WTC11 (cell line): ENCODE data around the gene CNFN. TPM values are rescaled to one million over a fixed set of nuclear protein-coding genes. Genes with fewer than 3 reads are reported as not detected.

Source experiments
- AR ChIP-seq: fragments of 250-450 bp; sonication (Bioruptor Pico); IDR thresholded peaks from 2 replicates; pipeline ENCODE4 v1.9.0; 2021; ENCODE audit warnings: mild to moderate bottlenecking
- CBFB ChIP-seq: sonication (generic); formaldehyde crosslinking; IDR thresholded peaks from 2 replicates; pipeline ENCODE4 v1.8.1; 2022; ENCODE audit warnings: mild to moderate bottlenecking, low read depth, missing genetic modification reagents
- CDX4 ChIP-seq: fragments of 250-450 bp; sonication (Bioruptor Pico); IDR thresholded peaks from 2 replicates; pipeline ENCODE4 v1.9.0; 2021; ENCODE audit warnings: moderate library complexity, mild to moderate bottlenecking, inconsistent platforms, borderline replicate concordance
- CREB1 ChIP-seq: sonication (generic); formaldehyde crosslinking; IDR thresholded peaks from 2 replicates; pipeline ENCODE4 v1.8.0; 2023; ENCODE audit warnings: mild to moderate bottlenecking, missing genetic modification reagents
- CREM ChIP-seq: sonication (generic); formaldehyde crosslinking; IDR thresholded peaks from 2 replicates; pipeline ENCODE4 v1.8.1; 2022; ENCODE audit warnings: mild to moderate bottlenecking, missing genetic modification reagents, moderate library complexity
- ELF4 ChIP-seq: sonication (generic); formaldehyde crosslinking; IDR thresholded peaks from 2 replicates; pipeline ENCODE4 v1.8.1; 2022; ENCODE audit warnings: low read depth, mild to moderate bottlenecking, moderate library complexity, missing genetic modification reagents
- ESRRA ChIP-seq: sonication (generic); formaldehyde crosslinking; IDR thresholded peaks from 2 replicates; pipeline ENCODE4 v1.8.1; 2022; ENCODE audit warnings: mild to moderate bottlenecking, missing genetic modification reagents, borderline replicate concordance
- IRF1 ChIP-seq: sonication (generic); formaldehyde crosslinking; IDR thresholded peaks from 2 replicates; pipeline ENCODE4 v1.8.0; 2023; ENCODE audit warnings: missing genetic modification reagents
- JAZF1 ChIP-seq: fragments of 250-450 bp; sonication (Bioruptor Pico); IDR thresholded peaks from 2 replicates; pipeline ENCODE4 v1.9.0; 2021; ENCODE audit warnings: moderate library complexity, mild to moderate bottlenecking, inconsistent platforms
- MXD4 ChIP-seq: fragments of 250-450 bp; sonication (Bioruptor Pico); IDR thresholded peaks from 2 replicates; pipeline ENCODE4 v1.8.0; 2021; ENCODE audit warnings: mild to moderate bottlenecking, moderate library complexity, borderline replicate concordance
- MYBL2 ChIP-seq: sonication (generic); formaldehyde crosslinking; IDR thresholded peaks from 2 replicates; pipeline ENCODE4 v1.8.1; 2023; ENCODE audit warnings: mild to moderate bottlenecking, moderate library complexity, missing genetic modification reagents
- NFATC4 ChIP-seq: fragments of 250-450 bp; sonication (Bioruptor Pico); IDR thresholded peaks from 2 replicates; pipeline ENCODE4 v1.9.0; 2021; ENCODE audit warnings: mild to moderate bottlenecking
- NFYB ChIP-seq: sonication (generic); formaldehyde crosslinking; conservative IDR thresholded peaks from 2 replicates; pipeline ENCODE4 v1.8.0; 2022; ENCODE audit warnings: low read depth, missing genetic modification reagents
- NR3C1 ChIP-seq: sonication (generic); formaldehyde crosslinking; conservative IDR thresholded peaks from 2 replicates; pipeline ENCODE4 v1.8.1; 2023; ENCODE audit warnings: low read depth, mild to moderate bottlenecking, missing genetic modification reagents
- PRDM15 ChIP-seq: sonication (generic); formaldehyde crosslinking; IDR thresholded peaks from 2 replicates; pipeline ENCODE4 v1.8.0; 2022; ENCODE audit warnings: missing genetic modification reagents
- PRRX2 ChIP-seq: fragments of 250-450 bp; sonication (Bioruptor Pico); IDR thresholded peaks from 2 replicates; pipeline ENCODE4 v1.8.0; 2021; ENCODE audit warnings: mild to moderate bottlenecking
- TEAD1 ChIP-seq: sonication (generic); formaldehyde crosslinking; IDR thresholded peaks from 2 replicates; pipeline ENCODE4 v1.8.0; 2022; ENCODE audit warnings: mild to moderate bottlenecking, missing genetic modification reagents
- TP53 ChIP-seq: sonication (generic); formaldehyde crosslinking; IDR thresholded peaks from 2 replicates; pipeline ENCODE4 v1.8.1; 2023; ENCODE audit warnings: mild to moderate bottlenecking, missing genetic modification reagents
- ZBTB21 ChIP-seq: sonication (generic); formaldehyde crosslinking; IDR thresholded peaks from 2 replicates; pipeline ENCODE4 v1.8.1; 2023; ENCODE audit warnings: mild to moderate bottlenecking, missing genetic modification reagents, borderline replicate concordance
- ZNF219 ChIP-seq: sonication (generic); formaldehyde crosslinking; IDR thresholded peaks from 2 replicates; pipeline ENCODE4 v1.8.0; 2023; ENCODE audit warnings: missing genetic modification reagents, mild to moderate bottlenecking, borderline replicate concordance
- ZNF232 ChIP-seq: sonication (generic); formaldehyde crosslinking; IDR thresholded peaks from 2 replicates; pipeline ENCODE4 v1.8.0; 2022; ENCODE audit warnings: mild to moderate bottlenecking, missing genetic modification reagents
- ZNF416 ChIP-seq: fragments of 250-450 bp; sonication (Bioruptor Pico); IDR thresholded peaks from 2 replicates; pipeline ENCODE4 v1.9.0; 2021; ENCODE audit warnings: mild to moderate bottlenecking, inconsistent platforms
- ZNF423 ChIP-seq: fragments of 250-450 bp; sonication (Bioruptor Pico); IDR thresholded peaks from 2 replicates; pipeline ENCODE4 v2.1.2; 2022; ENCODE audit warnings: mild to moderate bottlenecking, moderate library complexity
- ZNF425 ChIP-seq: fragments of 250-450 bp; sonication (Bioruptor Pico); conservative IDR thresholded peaks from 2 replicates; pipeline ENCODE4 v1.9.0; 2021; ENCODE audit warnings: mild to moderate bottlenecking
- ZSCAN18 ChIP-seq: fragments of 250-450 bp; sonication (Bioruptor Pico); IDR thresholded peaks from 2 replicates; pipeline ENCODE4 v2.1.2; 2022; ENCODE audit warnings: mild to moderate bottlenecking, moderate library complexity
- total RNA-seq: library from RNA; stranded (reverse); gene quantifications from 3 replicates; pipeline ENCODE4 v1.2.3, GENCODE V29; 2021

CNFN gene
- total RNA-seq, 1 experiment from 2014 or later = 9.6 TPM

GRCh38 chr19:42370068-42370520, 20.0 kb downstream of the CNFN start (continued):
- no peak for TF ChIP-seq PRDM15 (CRISPR knock-in tag)
- no peak for TF ChIP-seq ZSCAN18
- no peak for TF ChIP-seq TP53 (CRISPR knock-in tag)
- TF ChIP-seq ZNF219 (CRISPR knock-in tag) = no peak
- TF ChIP-seq ELF4 (CRISPR knock-in tag) = no peak
- TF ChIP-seq ZBTB21 (CRISPR knock-in tag) = no peak
- TF ChIP-seq ZNF423 (CRISPR knock-in tag) = peak; percentile 4; the same call in 1 of the 2 replicates
- no peak for TF ChIP-seq PRRX2
- no peak for TF ChIP-seq CDX4
- TF ChIP-seq ZNF232 = no peak
- 0 out of 2 replicates have a peak, but pooled peaks have one; percentile 15 for TF ChIP-seq TEAD1 (CRISPR knock-in tag)
- no peak for TF ChIP-seq ZNF416 (CRISPR knock-in tag)
- TF ChIP-seq CREB1 (CRISPR knock-in tag) = no peak
- TF ChIP-seq MXD4 (CRISPR knock-in tag) = no peak
- TF ChIP-seq ESRRA (CRISPR knock-in tag) = no peak
- no peak for TF ChIP-seq NFATC4
- no peak for TF ChIP-seq IRF1 (CRISPR knock-in tag)
- no peak for TF ChIP-seq NFYB (CRISPR knock-in tag)
- TF ChIP-seq ZNF425 (CRISPR knock-in tag) = no peak
- no peak for TF ChIP-seq CBFB (CRISPR knock-in tag)
- TF ChIP-seq MYBL2 (CRISPR knock-in tag) = no peak
- no peak for TF ChIP-seq NR3C1
- no peak for TF ChIP-seq JAZF1
- no peak for TF ChIP-seq AR (CRISPR knock-in tag)
- TF ChIP-seq CREM (CRISPR knock-in tag) = 0 out of 2 replicates have a peak, but pooled peaks have one; percentile 23
